ENCODE measurements around the gene WSB1.
"Not testable (repeated sequence)": the region's sequence is repeated elsewhere in the genome, so short reads cannot be mapped to it uniquely, and the experiment has no call there.

Gene WSB1

GRCh38 chr17:27310565-27311110 is 16.7 kb downstream of the WSB1 start:
- H3K27ac ChIP-seq, result no peak overlapping the region
- no peak for DNase-seq (ENCODE audit: low read depth, low spot score)

GRCh38 chr17:27313301-27313700 is 19.4 kb downstream of the WSB1 start:
- H3K27ac ChIP-seq, result no peak overlapping the region
- DNase-seq (ENCODE audit: low read depth, low spot score), result no peak

GRCh38 chr17:27315322-27315721 is 21.4 kb downstream of the WSB1 start:
- no peak for DNase-seq (ENCODE audit: low read depth, low spot score)
- H3K27ac ChIP-seq, result peak overlapping the region; percentile 27

- H3K27ac ChIP-seq, result peak overlapping the region; percentile 27
- DNase-seq (ENCODE audit: low read depth, low spot score), result no peak
These were observed 22.0 kb downstream of the WSB1 start for GRCh38 chr17:27315796-27316465.

- H3K27ac ChIP-seq, result no peak overlapping the region
- no peak for DNase-seq (ENCODE audit: low read depth, low spot score)
These were observed 24.3 kb downstream of the WSB1 start for GRCh38 chr17:27318228-27318627.

GRCh38 chr17:27318633-27319032 is 24.7 kb downstream of the WSB1 start:
- no peak for DNase-seq (ENCODE audit: low read depth, low spot score)
- peak overlapping the region; percentile 24 for H3K27ac ChIP-seq

GRCh38 chr17:27319541-27320221 is 25.8 kb downstream of the WSB1 start:
- H3K27ac ChIP-seq, result peak overlapping the region; percentile 24
- no peak for DNase-seq (ENCODE audit: low read depth, low spot score)

GRCh38 chr17:27320222-27320560 is 26.3 kb downstream of the WSB1 start:
- no peak for DNase-seq (ENCODE audit: low read depth, low spot score)
- H3K27ac ChIP-seq, result peak overlapping the region; percentile 24

- no peak for DNase-seq (ENCODE audit: low read depth, low spot score)
- H3K27ac ChIP-seq, result peak overlapping the region; percentile 43
These were observed 27.5 kb downstream of the WSB1 start for GRCh38 chr17:27321372-27321771.

- no peak for DNase-seq (ENCODE audit: low read depth, low spot score)
- H3K27ac ChIP-seq, result peak overlapping the region; percentile 43
These were observed 28.1 kb downstream of the WSB1 start for GRCh38 chr17:27322026-27322425.

- peak overlapping the region; percentile 43 for H3K27ac ChIP-seq
- DNase-seq (ENCODE audit: low read depth, low spot score), result no peak
These were observed 29.0 kb downstream of the WSB1 start for GRCh38 chr17:27322690-27323508.

- no peak for DNase-seq (ENCODE audit: low read depth, low spot score)
- H3K27ac ChIP-seq, result peak overlapping the region; percentile 43
These were observed 29.8 kb downstream of the WSB1 start for GRCh38 chr17:27323538-27324215.

GRCh38 chr17:27324771-27325339 is 30.9 kb downstream of the WSB1 start:
- H3K27ac ChIP-seq, result no peak overlapping the region
- no peak for DNase-seq (ENCODE audit: low read depth, low spot score)

- no peak overlapping the region for H3K27ac ChIP-seq
- no peak for DNase-seq (ENCODE audit: low read depth, low spot score)
These were observed 32.1 kb downstream of the WSB1 start for GRCh38 chr17:27326051-27326450.

GRCh38 chr17:27326585-27326984 is 32.7 kb downstream of the WSB1 start:
- no peak for DNase-seq (ENCODE audit: low read depth, low spot score)
- H3K27ac ChIP-seq, result no peak overlapping the region

GRCh38 chr17:27327397-27327796 is 33.5 kb downstream of the WSB1 start:
- no peak for DNase-seq (ENCODE audit: low read depth, low spot score)
- no peak overlapping the region for H3K27ac ChIP-seq

- H3K27ac ChIP-seq, result no peak overlapping the region
- DNase-seq (ENCODE audit: low read depth, low spot score), result no peak
These were observed 34.0 kb downstream of the WSB1 start for GRCh38 chr17:27327871-27328270.

- not testable (repeated sequence) for DNase-seq (ENCODE audit: low read depth, low spot score); H3K27ac ChIP-seq
These were observed 34.8 kb downstream of the WSB1 start for GRCh38 chr17:27328686-27329085.

GRCh38 chr17:27329146-27329805 is 35.4 kb downstream of the WSB1 start:
- H3K27ac ChIP-seq, result no peak overlapping the region
- DNase-seq (ENCODE audit: low read depth, low spot score), result no peak

- peak overlapping the region; percentile 92 for H3K27ac ChIP-seq
- DNase-seq (ENCODE audit: low read depth, low spot score), result no peak
These were observed 38.1 kb downstream of the WSB1 start for GRCh38 chr17:27332047-27332393.
